ENCODE measurements around the gene SRGN.

The SRGN gene

DNA sequence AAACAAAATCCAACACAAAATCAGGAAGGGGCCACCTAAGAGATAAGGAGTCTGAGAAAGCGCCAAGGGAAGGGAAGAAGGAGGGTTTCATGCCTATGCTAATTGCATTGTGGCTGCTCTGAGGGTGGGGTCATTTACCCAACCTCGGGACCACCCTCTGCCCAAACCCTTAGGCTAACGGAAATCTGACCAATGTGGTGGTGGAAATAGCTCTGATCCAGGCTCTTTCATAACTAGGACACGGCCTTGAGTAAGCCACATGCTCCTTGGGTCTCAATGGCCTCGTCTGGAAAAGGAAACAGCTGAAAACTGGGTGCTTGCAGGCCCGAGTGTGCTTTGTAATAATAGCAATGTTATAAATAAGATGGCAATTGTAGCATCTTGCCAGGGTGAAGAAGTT lies 14.9 kb upstream of the SRGN start:
- TF ChIP-seq, protein P1, sequence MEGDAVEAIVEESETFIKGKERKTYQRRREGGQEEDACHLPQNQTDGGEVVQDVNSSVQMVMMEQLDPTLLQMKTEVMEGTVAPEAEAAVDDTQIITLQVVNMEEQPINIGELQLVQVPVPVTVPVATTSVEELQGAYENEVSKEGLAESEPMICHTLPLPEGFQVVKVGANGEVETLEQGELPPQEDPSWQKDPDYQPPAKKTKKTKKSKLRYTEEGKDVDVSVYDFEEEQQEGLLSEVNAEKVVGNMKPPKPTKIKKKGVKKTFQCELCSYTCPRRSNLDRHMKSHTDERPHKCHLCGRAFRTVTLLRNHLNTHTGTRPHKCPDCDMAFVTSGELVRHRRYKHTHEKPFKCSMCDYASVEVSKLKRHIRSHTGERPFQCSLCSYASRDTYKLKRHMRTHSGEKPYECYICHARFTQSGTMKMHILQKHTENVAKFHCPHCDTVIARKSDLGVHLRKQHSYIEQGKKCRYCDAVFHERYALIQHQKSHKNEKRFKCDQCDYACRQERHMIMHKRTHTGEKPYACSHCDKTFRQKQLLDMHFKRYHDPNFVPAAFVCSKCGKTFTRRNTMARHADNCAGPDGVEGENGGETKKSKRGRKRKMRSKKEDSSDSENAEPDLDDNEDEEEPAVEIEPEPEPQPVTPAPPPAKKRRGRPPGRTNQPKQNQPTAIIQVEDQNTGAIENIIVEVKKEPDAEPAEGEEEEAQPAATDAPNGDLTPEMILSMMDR (IDR thresholded peaks at IDR 0.05) = no peak

DNA sequence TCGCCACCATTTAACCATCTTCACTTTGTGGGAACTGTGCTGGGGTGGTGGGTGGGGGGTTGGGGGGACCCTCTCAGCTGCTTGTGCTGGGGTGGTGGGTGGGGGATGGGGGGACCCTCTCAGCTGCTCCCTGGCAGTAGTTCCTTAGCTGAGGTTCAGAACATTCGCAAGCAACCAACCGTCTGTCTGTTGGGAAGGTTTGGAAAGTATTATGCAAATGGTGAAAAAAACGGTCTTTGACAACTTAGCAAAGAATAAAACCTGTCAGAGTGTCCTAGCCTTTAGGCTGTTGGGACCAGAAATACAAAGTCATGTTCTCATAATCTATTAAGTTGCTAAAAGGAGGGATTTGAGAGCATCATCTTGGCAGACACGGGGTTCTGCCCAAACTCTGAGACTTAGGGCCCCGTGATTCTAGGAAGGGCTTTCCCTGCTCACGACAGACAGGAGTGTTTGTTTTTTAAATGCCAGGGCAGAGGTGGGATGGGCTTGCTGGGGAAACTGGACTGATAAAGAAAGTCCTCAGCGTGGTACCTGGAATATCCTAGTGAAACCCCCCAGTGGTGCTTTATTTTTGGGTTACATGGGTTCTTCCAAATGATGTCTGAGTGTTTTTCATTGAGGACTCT lies 14.1 kb upstream of the SRGN start:
- TF ChIP-seq, protein P1 (IDR thresholded peaks at IDR 0.05) = no peak

DNA sequence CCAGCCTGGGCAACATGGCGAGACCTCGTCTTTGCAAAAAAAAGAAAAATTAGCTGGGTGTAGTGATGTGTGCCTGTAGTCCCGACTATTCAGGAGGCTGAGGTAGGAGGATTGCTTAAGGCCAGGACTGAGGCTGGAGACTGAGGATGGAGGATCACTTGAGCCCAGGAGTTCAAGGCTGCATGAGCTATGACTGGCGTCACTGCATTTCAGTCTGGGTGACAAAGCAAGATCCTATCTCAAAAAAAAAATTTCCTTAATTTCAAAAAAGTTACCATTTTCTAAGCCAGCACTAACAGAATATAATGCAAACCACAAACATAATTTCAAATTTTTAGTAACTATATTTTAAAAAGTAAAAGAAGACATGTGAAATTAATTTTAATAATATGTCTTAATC lies 13.4 kb upstream of the SRGN start:
- TF ChIP-seq, protein P1 (IDR thresholded peaks at IDR 0.05) = no peak

DNA sequence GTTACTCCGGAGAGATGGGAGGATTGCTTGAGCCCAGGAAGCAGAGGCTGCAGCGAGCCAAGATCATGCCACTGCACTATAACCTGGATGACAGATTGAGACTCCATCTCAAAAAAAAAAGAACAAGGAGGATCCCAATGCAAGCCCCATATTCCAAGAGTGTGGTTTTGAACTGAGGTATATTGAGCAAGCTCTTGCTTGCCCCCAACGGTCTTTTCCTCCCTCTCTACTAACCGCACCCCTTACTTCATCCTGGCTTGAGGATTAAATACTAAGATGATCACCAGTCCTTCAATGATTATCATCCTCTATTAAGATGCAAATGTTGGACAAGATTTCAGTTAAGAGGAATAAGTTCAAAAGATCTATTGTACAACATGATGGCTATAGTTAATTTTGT lies 12.5 kb upstream of the SRGN start:
- TF ChIP-seq, protein P1 (IDR thresholded peaks at IDR 0.05) = no peak

GRCh38 chr10:69078311-69078710 lies 9.6 kb upstream of the SRGN start:
- TF ChIP-seq, protein P1 (IDR thresholded peaks at IDR 0.05) = no peak

DNA sequence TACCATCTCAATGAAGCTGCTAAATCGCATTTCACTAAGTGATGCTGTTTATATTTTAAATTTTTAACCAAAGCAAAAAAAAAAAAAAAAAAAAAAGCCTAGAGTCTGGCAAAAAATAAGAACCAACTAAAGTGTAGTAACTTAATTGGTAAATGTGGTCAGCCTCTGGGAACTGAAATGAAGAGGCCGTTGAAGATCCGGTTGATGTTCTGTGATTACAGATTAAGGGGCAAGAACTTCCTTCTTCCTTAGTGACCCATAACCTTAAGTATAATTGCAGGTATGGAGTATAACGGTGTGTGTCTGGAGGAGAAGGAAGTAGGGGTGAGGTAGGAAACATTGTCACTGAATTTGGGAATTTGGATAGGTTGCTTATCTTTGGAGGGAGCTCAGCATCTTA lies 7.7 kb upstream of the SRGN start:
- TF ChIP-seq, protein P1 (IDR thresholded peaks at IDR 0.05) = no peak

GRCh38 chr10:69086001-69086509 lies 1.8 kb upstream of the SRGN start:
- TF ChIP-seq, protein P1 (IDR thresholded peaks at IDR 0.05) = no peak

GRCh38 chr10:69088471-69088769 lies 517 bp downstream of the SRGN start:
- TF ChIP-seq, protein P1 (IDR thresholded peaks at IDR 0.05) = no peak

All from LNCAP (cell line).